ENCODE data around the gene ANP32D.
"Not testable (repeated sequence)": the region's sequence is repeated elsewhere in the genome, so short reads cannot be mapped to it uniquely, and the experiment has no call there.

ANP32D gene

DNA sequence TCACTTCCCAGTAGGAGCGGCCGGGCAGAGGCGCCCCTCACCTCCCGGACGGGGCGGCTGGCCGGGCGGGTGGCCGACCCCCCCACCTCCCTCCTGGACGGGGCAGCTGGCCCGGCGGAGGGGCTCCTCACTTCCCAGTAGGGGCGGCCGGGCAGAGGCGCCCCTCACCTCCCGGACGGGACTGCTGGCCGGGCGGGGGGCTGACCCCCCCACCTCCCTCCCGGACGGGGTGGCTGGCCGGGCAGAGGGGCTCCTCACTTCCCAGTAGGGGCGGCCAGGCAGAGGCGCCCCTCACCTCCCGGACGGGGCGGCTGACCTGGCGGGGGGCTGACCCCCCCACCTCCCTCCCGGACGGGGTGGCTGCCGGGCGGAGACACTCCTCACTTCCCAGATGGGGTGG is 27.9 kb downstream of the ANP32D start:
- not testable (repeated sequence) for DNase-seq (ENCODE audit: low read depth, low spot score)

DNA sequence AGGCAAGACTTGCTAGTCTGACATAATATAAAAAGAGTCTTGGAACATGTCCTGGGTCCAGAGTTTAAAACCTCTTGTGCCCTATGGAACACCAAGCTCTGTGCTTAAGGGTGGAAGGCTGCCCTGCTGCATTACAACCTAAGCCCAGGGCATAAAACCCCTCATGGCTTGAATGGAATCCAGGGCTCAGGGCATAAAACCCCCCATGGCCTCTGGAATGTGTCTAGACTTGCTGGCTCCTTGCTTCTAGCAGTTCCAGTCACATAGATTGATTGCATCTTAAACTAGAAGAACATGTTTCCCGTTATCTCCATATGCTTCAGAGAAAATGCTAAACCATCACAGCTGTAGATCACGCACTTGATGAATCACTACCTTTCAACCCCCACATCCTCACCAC is 34.5 kb downstream of the ANP32D start:
- DNase-seq (ENCODE audit: low read depth, low spot score): not testable (repeated sequence)

DNA sequence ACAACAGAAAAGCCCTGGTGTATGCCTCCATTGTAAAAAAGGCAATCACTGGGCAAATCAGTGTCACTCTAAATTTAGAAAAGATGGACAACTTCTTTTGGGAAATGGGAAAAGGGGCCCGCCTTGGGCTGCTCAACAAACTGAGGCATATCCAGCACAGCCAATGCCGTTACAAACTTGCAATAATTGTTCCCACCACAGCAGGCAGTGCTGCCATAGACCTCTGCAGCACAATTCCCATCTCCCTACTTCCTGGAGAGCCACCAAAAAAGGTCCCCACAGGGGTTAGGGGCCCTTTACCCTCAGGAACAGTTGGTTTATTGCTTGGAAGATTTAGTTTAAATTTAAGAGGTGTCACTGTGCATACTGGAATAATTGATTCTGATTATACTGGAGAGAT is 36.6 kb downstream of the ANP32D start:
- DNase-seq (ENCODE audit: low read depth, low spot score): no peak

DNA sequence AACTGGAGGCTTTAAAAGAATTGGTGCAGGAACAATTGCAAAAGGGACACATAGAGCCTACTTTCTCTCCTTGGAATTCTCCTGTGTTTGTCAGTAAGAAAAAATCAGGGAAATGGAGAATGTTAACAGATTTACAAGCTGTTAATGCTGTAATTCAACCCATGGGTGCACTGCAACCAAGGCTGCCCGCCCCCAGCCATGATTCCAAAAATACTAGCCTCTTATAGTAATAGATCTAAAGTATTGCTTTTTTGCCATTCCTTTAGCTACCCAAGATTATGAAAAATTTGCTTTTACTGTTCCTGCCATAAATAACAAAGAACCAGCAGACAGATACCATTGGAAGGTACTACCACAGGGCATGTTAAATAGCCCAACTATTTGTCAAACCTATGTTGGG is 37.8 kb downstream of the ANP32D start:
- no peak for DNase-seq (ENCODE audit: low read depth, low spot score)

DNA sequence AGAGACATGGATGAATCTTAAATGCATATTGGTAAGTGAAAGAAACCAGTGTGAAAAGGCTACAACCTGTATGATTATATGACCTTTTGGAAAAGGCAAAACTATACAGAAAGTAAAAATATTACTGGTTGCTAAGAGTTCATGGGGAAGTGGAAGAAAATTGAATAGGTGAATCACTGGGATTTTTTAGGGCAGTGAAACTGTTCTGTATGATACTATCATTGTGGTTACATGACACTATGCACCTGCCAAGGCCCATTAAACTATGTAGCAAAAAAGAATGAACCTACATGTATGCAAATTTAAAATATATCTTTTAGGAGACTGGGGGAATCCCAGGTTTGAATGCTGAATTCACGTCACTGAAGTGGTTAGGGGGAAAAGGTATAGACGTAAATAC is 40.5 kb downstream of the ANP32D start:
- DNase-seq (ENCODE audit: low read depth, low spot score): no peak

DNA sequence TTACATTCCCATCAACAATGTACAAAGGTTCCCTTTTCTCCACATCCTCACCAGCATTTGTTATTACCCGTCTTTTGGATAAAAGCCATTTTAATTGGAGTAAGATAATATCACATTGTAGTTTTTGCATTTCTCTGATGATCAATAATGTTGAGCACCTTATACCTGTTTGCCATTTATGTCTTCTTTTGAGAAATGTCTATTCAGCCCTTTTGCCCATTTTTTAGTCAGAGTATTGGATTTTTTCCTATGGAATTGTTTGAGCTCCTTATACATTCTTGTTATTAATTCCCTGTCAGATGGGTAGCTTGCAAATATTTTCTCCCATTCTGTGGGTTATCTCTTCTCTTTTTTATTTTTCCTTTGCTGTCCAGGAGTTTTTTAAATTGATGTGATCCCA is 42.4 kb downstream of the ANP32D start:
- DNase-seq (ENCODE audit: low read depth, low spot score): no peak

DNA sequence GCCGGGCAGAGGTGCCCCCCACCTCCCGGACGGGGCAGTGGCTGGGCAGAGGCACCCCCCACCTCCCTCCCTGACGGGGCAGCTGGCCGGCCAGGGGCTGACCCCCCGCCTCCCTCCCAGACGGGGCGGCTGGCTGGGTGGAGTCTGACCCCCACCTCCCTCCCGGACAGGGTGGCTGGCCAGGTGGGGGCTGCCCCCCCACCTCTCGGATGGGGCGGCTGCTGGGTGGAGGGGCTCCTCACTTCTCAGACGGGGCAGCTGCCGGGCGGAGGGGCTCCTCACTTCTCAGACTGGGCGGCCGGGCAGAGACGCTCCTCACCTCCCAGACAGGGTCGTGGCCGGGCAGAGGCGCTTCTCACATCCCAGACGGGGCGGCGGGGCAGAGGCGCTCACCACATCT is 48.0 kb downstream of the ANP32D start:
- not testable (repeated sequence) for DNase-seq (ENCODE audit: low read depth, low spot score)
